ENCODE data around the gene HLA-B. TPM values are rescaled to one million over a fixed set of nuclear protein-coding genes. Genes with fewer than 3 reads are reported as not detected.

The HLA-B gene
- total and polyA plus RNA-seq, 4 donors = 668 to 3,772 (median 1,436) TPM

- H3K4me3 ChIP-seq = no peak overlapping the region
- H3K9me3 ChIP-seq (ENCODE audit: control insufficient read depth in 4 of 4, insufficient read depth in 3 of 4, low read length in 3 of 4) = no peaks in the 10 kb centered on the region
- DNase-seq (no peak), ATAC-seq (ENCODE audit: insufficient read depth, low FRiP score) (no peak)
- WGBS, 2 donors = 63 to 68% methylated on average over 4 of the region's 4 CpGs
- H3K36me3 ChIP-seq (ENCODE audit: control insufficient read depth in 4 of 4, insufficient read depth in 4 of 4, low read length in 4 of 4) = no peaks in the 10 kb centered on the region
- H3K27ac ChIP-seq (ENCODE audit: low read depth in 1 of 2, low read length in 1 of 2) = no peak overlapping the region
- peaks cover 0 to 17% (median 16%) of the 10 kb centered on the region in 3 donors for H3K27me3 ChIP-seq (ENCODE audit: control insufficient read depth in 3 of 3, insufficient read depth in 3 of 3, low read length in 2 of 3)
- H3K4me1 ChIP-seq (ENCODE audit: control insufficient read depth in 5 of 5, insufficient read depth in 5 of 5, low read length in 5 of 5) = peaks cover 0 to 1% (median 0%) of the 10 kb centered on the region in 5 donors
- no peak overlapping the region for H3K9ac ChIP-seq (ENCODE audit: insufficient read depth in 1 of 2, low read length in 2 of 2)
- TF ChIP-seq, protein P1, sequence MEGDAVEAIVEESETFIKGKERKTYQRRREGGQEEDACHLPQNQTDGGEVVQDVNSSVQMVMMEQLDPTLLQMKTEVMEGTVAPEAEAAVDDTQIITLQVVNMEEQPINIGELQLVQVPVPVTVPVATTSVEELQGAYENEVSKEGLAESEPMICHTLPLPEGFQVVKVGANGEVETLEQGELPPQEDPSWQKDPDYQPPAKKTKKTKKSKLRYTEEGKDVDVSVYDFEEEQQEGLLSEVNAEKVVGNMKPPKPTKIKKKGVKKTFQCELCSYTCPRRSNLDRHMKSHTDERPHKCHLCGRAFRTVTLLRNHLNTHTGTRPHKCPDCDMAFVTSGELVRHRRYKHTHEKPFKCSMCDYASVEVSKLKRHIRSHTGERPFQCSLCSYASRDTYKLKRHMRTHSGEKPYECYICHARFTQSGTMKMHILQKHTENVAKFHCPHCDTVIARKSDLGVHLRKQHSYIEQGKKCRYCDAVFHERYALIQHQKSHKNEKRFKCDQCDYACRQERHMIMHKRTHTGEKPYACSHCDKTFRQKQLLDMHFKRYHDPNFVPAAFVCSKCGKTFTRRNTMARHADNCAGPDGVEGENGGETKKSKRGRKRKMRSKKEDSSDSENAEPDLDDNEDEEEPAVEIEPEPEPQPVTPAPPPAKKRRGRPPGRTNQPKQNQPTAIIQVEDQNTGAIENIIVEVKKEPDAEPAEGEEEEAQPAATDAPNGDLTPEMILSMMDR (IDR thresholded peaks at IDR 0.05; ENCODE audit: control extremely low read depth, extremely low read depth) = no peak
Measured at GRCh38 chr6:31304683-31305082, 52.3 kb downstream of the HLA-B start.

Small RNA genes within 50 kb of the gene (small RNA-seq; reads per million reads assigned to genes)
- gene HLA-S (ENCODE audit: low replicate concordance) = not detected
- gene MIR6891 (ENCODE audit: low replicate concordance) = not detected
- not detected for gene RF00019 (ENCODE audit: low replicate concordance)
- gene RNU6-283P (ENCODE audit: low replicate concordance) = not detected

Other genes starting within 250 kb of the HLA-B start
- gene C6orf15, start 244.6 kb downstream of the HLA-B start, total RNA-seq = not detected
- not detected for gene C6orf15, start 244.6 kb downstream of the HLA-B start, polyA plus RNA-seq
- gene PSORS1C1, start 242.4 kb downstream of the HLA-B start, total RNA-seq = 1 to 10 TPM; 1.1 to 2.6 TPM
- 10 to 100 TPM in 1 of 2 donors, 1 to 10 TPM in 1; 2.3 to 10.8 TPM for gene PSORS1C1, start 242.4 kb downstream of the HLA-B start, polyA plus RNA-seq
- gene CDSN, start 236.7 kb downstream of the HLA-B start, total RNA-seq = under 1 TPM in 1 of 2 donors, not detected in 1; 0.06 TPM
- under 1 TPM; 0.05 to 0.10 TPM for gene CDSN, start 236.7 kb downstream of the HLA-B start, polyA plus RNA-seq
- gene PSORS1C2, start 218.1 kb downstream of the HLA-B start, total RNA-seq = not detected
- gene PSORS1C2, start 218.1 kb downstream of the HLA-B start, polyA plus RNA-seq = not detected
- gene CCHCR1, start 199.4 kb downstream of the HLA-B start, total RNA-seq = 10 to 100 TPM; 20.0 to 32.8 TPM
- 10 to 100 TPM; 11.0 to 14.3 TPM for gene CCHCR1, start 199.4 kb downstream of the HLA-B start, polyA plus RNA-seq
- 1 to 10 TPM; 5.4 to 9.4 TPM for gene TCF19, start 198.6 kb downstream of the HLA-B start, total RNA-seq
- gene TCF19, start 198.6 kb downstream of the HLA-B start, polyA plus RNA-seq = 1 to 10 TPM; 4.1 to 4.9 TPM
- 10 to 100 TPM in 1 of 2 donors, 1 to 10 TPM in 1; 2.2 to 19.5 TPM for gene POU5F1, start 186.5 kb downstream of the HLA-B start, total RNA-seq
- gene POU5F1, start 186.5 kb downstream of the HLA-B start, polyA plus RNA-seq = 1 to 10 TPM; 1.5 to 2.5 TPM
- gene HLA-C, start 85.1 kb downstream of the HLA-B start, total RNA-seq = 1,000 to 10,000 TPM in 1 of 2 donors, 100 to 1,000 TPM in 1; 125 to 1,234 TPM
- gene HLA-C, start 85.1 kb downstream of the HLA-B start, polyA plus RNA-seq = 1,000 to 10,000 TPM in 1 of 2 donors, 100 to 1,000 TPM in 1; 239 to 1,185 TPM
- gene MICA, start 46.4 kb upstream of the HLA-B start, total RNA-seq = 10 to 100 TPM; 16.5 to 48.2 TPM
- gene MICA, start 46.4 kb upstream of the HLA-B start, polyA plus RNA-seq = 10 to 100 TPM; 27.7 to 28.0 TPM
- 1 to 10 TPM; 5.3 to 9.6 TPM for gene MICB, start 141.0 kb upstream of the HLA-B start, total RNA-seq
- 10 to 100 TPM in 1 of 2 donors, 1 to 10 TPM in 1; 3.8 to 10.2 TPM for gene MICB, start 141.0 kb upstream of the HLA-B start, polyA plus RNA-seq
- not detected for gene MCCD1, start 171.8 kb upstream of the HLA-B start, total RNA-seq
- not detected for gene MCCD1, start 171.8 kb upstream of the HLA-B start, polyA plus RNA-seq
- 100 to 1,000 TPM; 316 to 418 TPM for gene DDX39B, start 184.8 kb upstream of the HLA-B start, total RNA-seq
- 100 to 1,000 TPM; 318 to 354 TPM for gene DDX39B, start 184.8 kb upstream of the HLA-B start, polyA plus RNA-seq
- 1 to 10 TPM in 1 of 2 donors, under 1 TPM in 1; 0.28 to 1.5 TPM for gene ATP6V1G2, start 189.4 kb upstream of the HLA-B start, total RNA-seq
- under 1 TPM; 0.47 to 0.56 TPM for gene ATP6V1G2, start 189.4 kb upstream of the HLA-B start, polyA plus RNA-seq
- 10 to 100 TPM; 13.5 to 19.2 TPM for gene NFKBIL1, start 190.4 kb upstream of the HLA-B start, total RNA-seq
- gene NFKBIL1, start 190.4 kb upstream of the HLA-B start, polyA plus RNA-seq = 10 to 100 TPM; 18.9 to 32.2 TPM
- gene LTA, start 215.1 kb upstream of the HLA-B start, total RNA-seq = 1 to 10 TPM in 1 of 2 donors, under 1 TPM in 1; 0.54 to 1.2 TPM
- under 1 TPM; 0.28 to 0.40 TPM for gene LTA, start 215.1 kb upstream of the HLA-B start, polyA plus RNA-seq
- gene TNF, start 218.4 kb upstream of the HLA-B start, total RNA-seq = 1 to 10 TPM in 1 of 2 donors, under 1 TPM in 1; 0.23 to 6.6 TPM
- gene TNF, start 218.4 kb upstream of the HLA-B start, polyA plus RNA-seq = 10 to 100 TPM in 1 of 2 donors, 1 to 10 TPM in 1; 1.6 to 15.7 TPM
- gene LTB, start 225.2 kb upstream of the HLA-B start, total RNA-seq = 10 to 100 TPM in 1 of 2 donors, 1 to 10 TPM in 1; 9.9 to 14.6 TPM
- 10 to 100 TPM in 1 of 2 donors, 1 to 10 TPM in 1; 9.8 to 31.9 TPM for gene LTB, start 225.2 kb upstream of the HLA-B start, polyA plus RNA-seq
- 10 to 100 TPM in 1 of 2 donors, 1 to 10 TPM in 1; 9.6 to 78.8 TPM for gene LST1, start 229.1 kb upstream of the HLA-B start, total RNA-seq
- gene LST1, start 229.1 kb upstream of the HLA-B start, polyA plus RNA-seq = 100 to 1,000 TPM in 1 of 2 donors, 10 to 100 TPM in 1; 96.1 to 164 TPM
- under 1 TPM in 1 of 2 donors, not detected in 1; 0.64 TPM for gene NCR3, start 235.8 kb upstream of the HLA-B start, total RNA-seq
- gene NCR3, start 235.8 kb upstream of the HLA-B start, polyA plus RNA-seq = under 1 TPM; 0.61 TPM